GM12874 (cell line): Measurements from ENCODE around the gene CCDC28B.

ENCODE experiments used
- TF ChIP-seq, protein P1 (sequence below): IDR thresholded peaks from 2 replicates; pipeline ENCODE4 v1.5.1; 2011; ENCODE audit warnings: low read depth, mild to moderate bottlenecking, control low read depth, low read length, moderate library complexity; ENCODE audit not compliant: insufficient read depth

Gene CCDC28B

DNA sequence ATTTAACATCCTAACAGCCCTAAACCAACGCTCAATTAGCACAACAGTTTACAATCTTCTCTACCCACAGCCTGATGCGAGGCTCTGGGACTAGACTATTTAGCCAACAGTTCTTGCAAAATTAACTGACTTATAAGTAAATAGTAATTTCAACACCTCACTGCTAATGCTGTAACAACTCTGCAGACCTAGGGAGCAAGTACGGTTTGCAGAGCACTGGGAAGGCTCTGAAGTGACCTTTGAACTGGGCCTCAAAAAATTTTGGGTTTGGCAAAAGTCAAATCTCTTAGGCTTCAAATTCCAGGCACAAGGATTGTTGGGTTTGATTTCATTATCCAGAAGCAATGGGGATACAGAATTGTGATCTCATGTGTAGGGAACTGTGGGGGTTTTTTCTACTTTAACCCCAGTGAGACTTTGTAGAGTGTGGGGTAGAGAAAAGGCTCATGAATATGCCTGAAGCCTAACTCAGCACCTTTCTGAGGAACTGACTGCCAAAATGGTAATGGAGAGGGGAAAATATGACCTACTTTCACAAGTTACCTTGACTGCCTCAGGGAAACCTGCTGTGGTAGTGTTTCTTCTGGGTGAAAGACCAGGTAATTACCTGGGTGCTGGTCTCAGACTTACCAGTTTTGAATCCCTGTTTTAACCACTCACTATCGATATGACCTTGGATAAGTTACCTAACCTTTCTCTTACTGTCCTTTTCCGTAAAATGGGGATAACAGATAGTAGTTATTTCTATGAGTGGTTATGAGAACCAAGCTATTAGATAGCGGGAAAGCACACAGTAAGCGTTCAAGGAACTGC, 21.8 kb upstream of the CCDC28B start:
- TF ChIP-seq, protein P1, sequence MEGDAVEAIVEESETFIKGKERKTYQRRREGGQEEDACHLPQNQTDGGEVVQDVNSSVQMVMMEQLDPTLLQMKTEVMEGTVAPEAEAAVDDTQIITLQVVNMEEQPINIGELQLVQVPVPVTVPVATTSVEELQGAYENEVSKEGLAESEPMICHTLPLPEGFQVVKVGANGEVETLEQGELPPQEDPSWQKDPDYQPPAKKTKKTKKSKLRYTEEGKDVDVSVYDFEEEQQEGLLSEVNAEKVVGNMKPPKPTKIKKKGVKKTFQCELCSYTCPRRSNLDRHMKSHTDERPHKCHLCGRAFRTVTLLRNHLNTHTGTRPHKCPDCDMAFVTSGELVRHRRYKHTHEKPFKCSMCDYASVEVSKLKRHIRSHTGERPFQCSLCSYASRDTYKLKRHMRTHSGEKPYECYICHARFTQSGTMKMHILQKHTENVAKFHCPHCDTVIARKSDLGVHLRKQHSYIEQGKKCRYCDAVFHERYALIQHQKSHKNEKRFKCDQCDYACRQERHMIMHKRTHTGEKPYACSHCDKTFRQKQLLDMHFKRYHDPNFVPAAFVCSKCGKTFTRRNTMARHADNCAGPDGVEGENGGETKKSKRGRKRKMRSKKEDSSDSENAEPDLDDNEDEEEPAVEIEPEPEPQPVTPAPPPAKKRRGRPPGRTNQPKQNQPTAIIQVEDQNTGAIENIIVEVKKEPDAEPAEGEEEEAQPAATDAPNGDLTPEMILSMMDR = no peak

DNA sequence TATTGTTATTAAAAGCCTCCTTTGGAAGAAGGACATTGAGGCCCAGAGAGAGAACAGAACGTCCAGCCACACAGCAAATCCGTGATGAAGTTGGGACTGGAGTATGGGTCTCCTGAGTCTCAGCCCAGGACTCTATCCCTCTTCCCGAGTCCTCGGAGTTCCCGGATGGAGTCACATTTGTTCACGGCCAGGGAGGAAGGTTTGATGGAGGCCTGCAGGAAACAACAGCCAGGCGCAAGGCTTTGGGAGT, 21.3 kb upstream of the CCDC28B start:
- TF ChIP-seq, protein P1 = no peak

DNA sequence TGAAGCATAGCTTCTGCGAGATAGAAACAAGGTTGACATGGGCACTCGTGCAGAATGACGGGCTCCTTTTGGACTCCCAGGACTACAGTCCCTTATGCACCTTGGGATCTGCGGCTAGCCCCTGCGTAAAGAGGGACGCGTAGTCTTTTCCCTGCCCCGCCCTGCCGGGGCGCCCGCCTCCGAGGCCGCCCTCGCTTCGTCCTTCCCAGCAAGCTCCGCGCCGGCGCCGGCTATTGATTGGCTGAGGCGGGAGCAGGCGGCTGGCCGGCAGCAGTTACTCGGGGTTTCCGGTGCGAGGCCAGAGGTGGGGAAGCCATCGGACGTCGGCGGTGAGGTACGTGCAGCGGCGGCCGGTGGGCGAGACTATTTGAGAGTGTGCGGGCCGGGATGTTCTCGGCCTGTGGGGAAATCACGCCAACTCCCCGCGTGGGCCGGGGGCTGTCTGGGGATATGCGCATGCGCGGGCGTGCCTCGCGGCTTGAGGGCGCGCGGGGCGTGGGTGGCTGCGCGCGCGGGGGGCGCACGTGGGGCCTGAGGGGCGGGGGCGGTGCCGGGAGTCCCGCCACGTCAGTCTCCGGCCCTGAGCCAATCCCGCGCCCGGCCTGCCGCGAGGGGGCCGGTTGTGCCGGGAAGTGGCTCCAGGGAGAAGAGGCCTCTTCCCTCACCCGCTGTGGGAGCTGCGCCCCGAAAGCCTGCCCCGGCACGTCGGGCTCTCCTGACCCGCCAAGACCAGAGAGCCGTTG, 20.8 kb upstream of the CCDC28B start, which contains the start of gene TXLNA:
TXLNA (plus strand) TSS at position 233 of the 743 bp plus-strand sequence. CDS start 671 bp downstream, outside the sequence.
- TF ChIP-seq, protein P1 = no peak

DNA sequence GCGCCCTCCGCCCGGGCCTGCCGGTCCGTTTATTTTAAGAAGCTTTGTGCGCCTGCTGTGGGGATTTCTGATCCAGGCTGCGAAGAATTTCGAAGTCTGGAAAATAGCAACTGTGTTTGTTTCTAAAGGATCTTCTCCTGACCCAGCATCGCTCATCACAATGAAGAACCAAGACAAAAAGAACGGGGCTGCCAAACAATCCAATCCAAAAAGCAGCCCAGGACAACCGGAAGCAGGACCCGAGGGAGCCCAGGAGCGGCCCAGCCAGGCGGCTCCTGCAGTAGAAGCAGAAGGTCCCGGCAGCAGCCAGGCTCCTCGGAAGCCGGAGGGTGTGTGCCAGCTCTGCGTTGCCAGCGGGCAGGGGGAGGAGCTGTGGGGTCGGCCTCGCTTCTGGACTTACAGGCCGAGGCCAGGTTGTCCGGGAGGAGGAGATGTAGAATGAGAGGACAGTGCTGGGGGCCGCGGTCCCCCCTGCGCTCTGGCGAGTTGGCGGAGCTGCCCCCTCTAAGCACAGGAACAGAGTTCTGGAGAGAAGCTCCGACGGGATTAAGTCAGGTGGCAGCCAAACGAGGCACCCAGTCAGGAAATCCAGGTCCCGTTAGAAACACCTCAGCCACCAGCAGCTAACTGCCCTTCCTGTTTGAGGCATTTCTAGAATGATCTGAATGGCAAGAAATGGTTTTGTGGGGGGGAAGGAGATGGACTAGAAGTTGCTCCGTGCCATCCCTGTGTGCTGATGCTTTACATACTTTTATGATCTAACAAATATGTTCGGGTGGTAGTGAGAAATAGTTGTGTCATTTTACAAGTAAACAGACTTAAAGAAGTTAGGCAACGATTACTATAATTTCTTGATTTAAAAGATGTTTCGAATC, 20.0 kb upstream of the CCDC28B start:
- TF ChIP-seq, protein P1 = no peak

DNA sequence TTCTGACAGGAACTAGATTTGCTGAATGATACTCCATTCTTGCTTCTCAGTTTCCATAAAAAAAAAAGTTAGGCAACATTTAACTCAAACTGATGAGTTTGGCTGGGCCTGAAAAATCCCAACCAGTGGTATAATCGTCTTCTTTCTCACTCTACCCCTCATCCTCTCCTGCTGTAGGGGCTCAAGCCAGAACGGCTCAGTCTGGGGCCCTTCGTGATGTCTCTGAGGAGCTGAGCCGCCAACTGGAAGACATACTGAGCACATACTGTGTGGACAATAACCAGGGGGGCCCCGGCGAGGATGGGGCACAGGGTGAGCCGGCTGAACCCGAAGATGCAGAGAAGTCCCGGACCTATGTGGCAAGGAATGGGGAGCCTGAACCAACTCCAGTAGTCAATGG, 19.3 kb upstream of the CCDC28B start:
- TF ChIP-seq, protein P1 = no peak

DNA sequence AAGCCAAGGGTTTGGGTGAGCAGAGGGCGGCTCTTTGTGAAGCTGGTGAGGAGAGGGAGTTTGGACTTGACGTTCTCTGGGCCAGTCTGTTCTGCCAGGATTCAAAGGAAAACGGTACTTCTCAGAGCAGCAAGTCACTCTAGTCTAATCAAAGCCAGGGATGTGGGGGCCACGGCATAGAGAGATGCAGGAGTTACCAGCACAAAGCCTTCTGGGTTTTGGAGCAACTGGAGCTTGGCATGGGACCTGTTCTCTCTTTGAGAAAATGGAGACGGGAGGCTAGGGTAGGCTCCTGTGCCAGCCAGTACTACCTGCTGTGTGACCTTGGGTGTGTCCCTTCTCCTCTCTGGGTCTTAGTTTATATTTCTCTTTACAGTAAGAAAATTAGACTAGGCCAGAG, 18.8 kb upstream of the CCDC28B start:
- TF ChIP-seq, protein P1 = no peak

DNA sequence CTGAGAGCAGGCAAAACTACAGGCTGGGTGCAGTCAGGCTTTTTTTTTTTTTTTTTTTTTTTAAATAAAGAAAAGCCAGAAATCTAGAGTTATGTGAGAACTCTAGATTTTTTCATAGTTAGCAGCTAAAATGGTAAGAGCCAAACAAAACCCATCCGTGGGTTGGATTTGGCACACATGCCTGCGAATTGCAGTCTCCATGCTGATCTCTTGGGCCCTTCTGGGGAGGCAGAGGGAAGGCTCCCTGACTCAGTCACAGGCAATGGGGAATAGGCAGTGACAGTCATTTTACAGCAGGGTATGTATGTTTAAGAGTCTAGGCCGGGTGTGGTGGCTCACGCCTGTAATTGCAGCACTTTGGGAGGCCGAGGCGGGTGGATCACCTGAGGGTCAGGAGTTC, 18.3 kb upstream of the CCDC28B start:
- TF ChIP-seq, protein P1 = no peak
